ENCODE results near the gene ADGRA3.

GRCh38 chr4:22500831-22501714 lies 14.8 kb downstream of the ADGRA3 start:
- TF ChIP-seq CTCF (IDR thresholded peaks at IDR 0.05; ENCODE audit: insufficient read depth, low read length) (no peak), REST (IDR thresholded peaks at IDR 0.05; ENCODE audit: insufficient replicate concordance, low read depth) (no peak)
